NCI-H748 treated with DMSO at 0.1 percent for 48 hours (cell line): ENCODE results near the gene CD96.

ENCODE experiments used
- DNase-seq: peaks from one replicate; lab custom pipeline; 2025; lab: John Stamatoyannopoulos, UW

CD96 gene

GRCh38 chr3:111676211-111677006, 134.4 kb downstream of the CD96 start:
- DNase-seq = no peak

- no peak for DNase-seq
These were observed 135.0 kb downstream of the CD96 start for GRCh38 chr3:111677007-111677392.

DNA sequence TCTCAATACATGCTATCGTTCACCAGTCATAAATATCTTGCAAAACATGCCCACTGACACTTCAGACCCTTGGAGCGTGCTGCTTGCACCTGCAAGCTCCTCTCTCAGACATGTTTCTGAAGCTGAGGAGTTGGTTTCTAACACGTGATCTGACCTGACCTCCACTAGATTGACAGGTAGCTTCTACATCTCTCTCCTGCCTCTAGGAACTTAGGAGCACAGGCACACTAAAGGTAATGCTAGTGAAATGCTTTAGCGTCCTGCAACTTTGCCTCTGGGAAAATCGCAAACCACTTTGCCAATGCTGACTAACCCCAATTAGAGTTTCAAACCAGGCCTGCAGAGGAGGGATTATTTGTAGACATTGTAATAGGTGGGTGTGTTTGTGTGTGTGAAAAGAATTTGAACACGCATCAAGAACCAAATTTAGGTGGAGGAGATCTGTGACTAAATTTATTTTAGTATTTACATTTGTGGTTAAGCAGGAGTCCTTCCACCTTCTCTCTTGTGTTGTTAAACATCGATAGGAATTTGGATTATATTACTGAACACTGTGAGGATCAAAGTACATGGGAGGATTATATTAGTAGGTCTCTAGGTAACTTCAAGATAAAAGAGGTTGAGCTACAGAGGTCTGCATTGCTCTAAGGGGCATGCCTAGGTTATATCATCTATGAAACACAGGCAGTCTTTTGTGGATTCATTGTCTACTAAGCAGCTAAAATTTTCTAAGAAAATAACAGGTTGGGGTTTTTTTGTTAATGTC, 139.8 kb downstream of the CD96 start:
- DNase-seq = no peak

DNA sequence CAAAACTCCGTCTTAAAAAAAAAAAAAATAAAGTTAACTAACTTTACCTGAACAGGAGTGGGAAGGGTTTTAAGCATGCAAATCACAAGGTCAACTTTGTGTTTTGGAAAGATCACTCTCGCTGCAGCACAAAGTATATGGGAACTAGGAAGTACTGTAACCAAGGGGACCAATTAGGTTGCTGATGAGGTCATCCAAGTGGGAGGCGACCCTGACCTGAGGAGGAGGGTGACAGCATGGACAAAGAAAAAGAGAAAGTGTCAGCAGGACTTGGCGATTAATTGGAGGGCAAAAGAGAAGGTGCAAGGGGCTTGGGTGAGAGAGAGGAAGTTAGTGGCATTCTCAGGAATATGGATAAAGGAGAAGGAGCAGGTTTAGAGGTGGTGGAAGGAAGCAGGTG, 142.6 kb downstream of the CD96 start:
- DNase-seq = no peak

DNA sequence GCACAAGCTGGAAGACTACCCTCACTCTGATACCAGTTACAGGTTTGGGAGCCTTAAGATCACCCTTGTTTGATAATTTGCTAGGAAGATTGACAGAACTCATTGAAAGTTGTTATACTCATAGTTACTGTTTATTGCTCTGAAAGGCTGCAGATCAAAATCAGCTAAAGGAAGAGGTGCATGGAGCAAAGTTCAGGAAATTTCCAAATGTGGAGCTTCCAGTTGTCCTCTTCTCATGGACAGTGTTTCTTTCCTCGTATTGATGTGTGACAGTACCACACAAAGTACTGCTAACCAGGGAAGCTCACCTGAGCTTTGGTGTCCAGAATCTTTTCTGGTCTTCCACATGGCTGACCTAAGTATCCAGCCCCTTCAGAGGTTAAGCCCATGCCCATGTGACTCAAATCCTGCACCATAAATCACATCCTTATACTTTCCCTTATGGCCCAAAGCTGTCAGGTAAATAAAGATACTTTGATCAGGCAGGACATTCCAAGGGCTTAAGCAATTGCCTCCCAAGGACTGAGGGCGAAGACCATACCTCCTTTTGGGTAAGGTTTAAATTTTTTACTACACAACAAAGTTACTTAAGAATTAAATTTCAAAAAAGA, 146.3 kb downstream of the CD96 start:
- DNase-seq = no peak

- DNase-seq = peak; percentile 72
These were observed 148.2 kb downstream of the CD96 start for GRCh38 chr3:111690242-111690641.

DNA sequence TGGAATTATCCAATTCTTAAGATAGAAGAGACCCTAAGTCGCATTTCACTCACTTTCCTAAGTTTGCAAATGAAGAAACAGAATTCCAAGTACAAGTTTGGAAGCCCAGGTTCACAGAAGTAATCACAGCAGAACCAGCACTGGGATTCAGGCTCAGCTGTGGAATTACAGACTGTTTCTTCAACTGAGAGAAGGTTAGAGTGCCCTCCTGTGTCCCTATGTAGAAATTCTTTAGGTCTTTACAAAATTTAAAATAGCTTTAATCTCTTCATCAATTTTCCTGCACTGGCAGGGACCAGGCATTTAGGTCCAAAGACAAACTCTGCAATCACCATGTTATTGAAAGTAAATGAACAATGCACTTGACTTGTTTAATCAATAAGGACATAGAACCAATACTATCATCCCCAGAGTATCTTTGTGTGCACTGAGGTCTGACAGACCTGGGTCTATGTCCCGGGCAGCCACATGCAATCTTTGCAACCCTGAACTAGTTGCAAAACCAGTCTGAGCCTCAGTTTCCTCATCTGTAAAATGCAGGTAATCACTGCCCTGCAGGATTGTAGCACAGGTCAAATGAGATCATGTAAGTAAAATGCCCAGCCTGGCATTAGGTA, 149.4 kb downstream of the CD96 start:
- DNase-seq = peak; percentile 9

DNA sequence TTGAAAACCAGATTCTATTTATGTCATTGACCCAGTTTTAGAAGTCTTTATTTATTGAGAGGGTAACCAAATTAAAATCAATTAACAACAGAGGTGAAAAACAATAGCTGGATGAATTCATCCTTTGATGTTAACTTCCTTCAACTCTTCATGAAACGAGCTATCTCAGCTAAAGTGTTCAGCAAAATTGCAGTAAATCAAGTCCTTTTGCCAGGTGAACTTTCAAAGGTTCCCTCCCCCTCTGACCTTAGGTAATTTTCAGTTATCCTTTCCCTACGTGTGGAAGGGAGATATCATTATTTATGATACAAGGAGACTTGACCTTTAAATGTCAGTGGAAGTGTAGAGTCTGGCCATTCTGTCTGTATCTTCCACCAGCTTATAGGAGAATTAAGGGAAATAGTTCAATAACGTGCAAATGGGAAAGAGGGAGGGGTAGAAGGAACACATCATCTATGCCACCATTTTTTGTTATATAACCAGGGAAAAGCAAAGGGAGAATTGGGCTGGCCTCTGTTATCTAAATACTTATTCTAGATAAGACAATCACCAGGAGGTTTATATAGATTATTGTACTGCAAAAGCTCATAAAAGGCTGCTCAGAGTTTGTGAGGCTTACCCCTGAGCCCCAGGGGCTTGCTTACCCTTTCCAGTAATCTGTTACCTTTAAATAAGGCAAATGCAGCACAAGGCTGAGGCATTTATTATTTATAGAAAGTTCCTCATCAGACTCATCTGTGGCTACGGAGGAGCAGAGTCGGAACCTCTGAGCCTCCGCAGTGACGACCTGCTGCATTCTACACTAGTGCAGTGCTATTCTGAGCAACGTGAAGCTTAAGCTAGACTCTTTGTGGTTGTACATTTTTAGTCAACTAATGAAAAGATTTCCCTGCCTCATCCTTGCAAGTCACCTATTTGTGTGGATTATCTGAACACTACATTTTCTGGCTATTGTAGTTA, 150.9 kb downstream of the CD96 start:
- DNase-seq = no peak

GRCh38 chr3:111694471-111694870, 152.5 kb downstream of the CD96 start:
- no peak for DNase-seq

- DNase-seq = no peak
These were observed 153.7 kb downstream of the CD96 start for GRCh38 chr3:111695636-111696117.

GRCh38 chr3:111700054-111700453, 158.1 kb downstream of the CD96 start:
- DNase-seq = no peak

DNA sequence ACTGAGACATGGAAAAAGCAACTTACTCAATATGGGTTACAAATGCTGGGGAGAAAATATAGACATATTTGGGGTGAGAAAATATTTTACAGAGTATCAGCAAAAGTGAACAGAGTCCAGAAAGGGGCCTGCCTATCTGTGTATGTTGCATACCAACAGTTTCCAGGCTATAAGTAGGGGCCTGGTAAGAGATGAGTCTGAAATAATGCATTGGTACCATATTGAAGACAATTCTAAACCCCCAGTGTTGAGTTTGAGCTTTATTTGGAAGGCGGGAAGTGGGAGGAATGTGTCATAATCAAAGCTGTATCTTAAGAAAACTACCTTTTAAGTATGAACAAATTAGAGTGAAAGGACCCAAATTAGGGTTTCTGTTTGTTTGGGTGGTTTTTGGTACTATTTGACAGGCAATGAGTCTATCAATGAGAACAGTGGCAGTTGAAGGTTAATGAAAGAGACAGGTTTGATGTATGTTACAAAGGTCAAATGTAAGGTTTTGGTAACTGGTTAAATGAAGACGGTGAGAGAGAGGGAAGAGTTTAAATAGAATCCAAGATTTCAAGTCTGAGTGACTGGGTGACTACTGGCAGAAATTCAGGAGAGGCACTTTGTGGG, 159.4 kb downstream of the CD96 start:
- DNase-seq = no peak
